ENCODE results near the gene POLR3H. TPM values are rescaled to one million over a fixed set of nuclear protein-coding genes. Genes with fewer than 3 reads are reported as not detected.

Gene POLR3H
- total and polyA plus RNA-seq, 10 of the 15 experiments (the other 5 are each of a cell fraction or from before 2014, with no cell fraction given): 3.5 to 62.7 (median 24.6) TPM

GRCh38 chr22:41485033-41485432 is 59.2 kb downstream of the POLR3H start (continued):
- TF ChIP-seq BCLAF1 (IDR thresholded peaks at IDR 0.05) (no peak), ZBTB40 (IDR thresholded peaks at IDR 0.05; ENCODE audit: borderline replicate concordance) (no peak), ETV6 (conservative IDR thresholded peaks at IDR 0.05 in 1 of 2, IDR thresholded peaks at IDR 0.05 in 1 of 2; ENCODE audit: borderline replicate concordance in 1 of 2, low read depth in 1 of 2) (no peak), KAT2A (conservative IDR thresholded peaks at IDR 0.05; ENCODE audit: control insufficient read depth, low read depth, low read length) (no peak)

Measured in GM12878 (cell line).